ENCODE measurements around the gene ARHGAP45. TPM values are rescaled to one million over a fixed set of nuclear protein-coding genes. Genes with fewer than 3 reads are reported as not detected.

The ARHGAP45 gene
- total RNA-seq, 2 donors from 2014 or later = 13.2 to 23.4 TPM

GRCh38 chr19:1136201-1136600, 69.2 kb downstream of the ARHGAP45 start:
- no peak for TF ChIP-seq POLR2A (IDR thresholded peaks at IDR 0.05)
- TF ChIP-seq CTCF (IDR thresholded peaks at IDR 0.05) = no peak
- H3K27ac ChIP-seq = peak overlapping the region in 1 of 4 donors; percentile 17
- no peaks in the 10 kb centered on the region for H3K36me3 ChIP-seq (replicated peaks in 1 of 2; ENCODE audit: insufficient read depth in 1 of 2, low read depth in 2 of 2)
- no peaks in the 10 kb centered on the region for H3K9me3 ChIP-seq
- ATAC-seq = no peak
- no peak for DNase-seq
- no peaks in the 10 kb centered on the region for H3K27me3 ChIP-seq
- 38 to 68% methylated on average over 4 to 11 of the region's 12 CpGs for WGBS, 2 donors
- no peak overlapping the region for H3K4me3 ChIP-seq
- intact Hi-C loops (cut with DNase I) = no loop called here
- H3K4me1 ChIP-seq = peaks cover 18% of the 10 kb centered on the region

Small RNA genes within 50 kb of the gene (small RNA-seq; reads per million reads assigned to genes)
- gene RNU6-2 = not detected

Other genes starting within 250 kb of the ARHGAP45 start
- not detected for gene PLPPR3, start 245.2 kb upstream of the ARHGAP45 start, total RNA-seq
- under 1 TPM in 1 of 2 donors, not detected in 1; 0.26 TPM for gene AZU1, start 239.3 kb upstream of the ARHGAP45 start, total RNA-seq
- under 1 TPM in 1 of 2 donors, not detected in 1; 0.99 TPM for gene PRTN3, start 226.2 kb upstream of the ARHGAP45 start, total RNA-seq
- not detected for gene ELANE, start 214.9 kb upstream of the ARHGAP45 start, total RNA-seq
- gene CFD, start 207.5 kb upstream of the ARHGAP45 start, total RNA-seq = 100 to 1,000 TPM; 134 to 825 TPM
- 10 to 100 TPM; 35.0 to 49.8 TPM for gene MED16, start 174.0 kb upstream of the ARHGAP45 start, total RNA-seq
- gene RNU6-9, start 173.7 kb upstream of the ARHGAP45 start, total RNA-seq = not detected
- 10 to 100 TPM; 11.2 to 34.0 TPM for gene R3HDM4, start 153.9 kb upstream of the ARHGAP45 start, total RNA-seq
- 1 to 10 TPM in 1 of 2 donors, not detected in 1; 3.3 TPM for gene KISS1R, start 149.8 kb upstream of the ARHGAP45 start, total RNA-seq
- 1 to 10 TPM; 3.1 to 5.9 TPM for gene ARID3A, start 141.1 kb upstream of the ARHGAP45 start, total RNA-seq
- 10 to 100 TPM; 15.3 to 53.1 TPM for gene WDR18, start 82.8 kb upstream of the ARHGAP45 start, total RNA-seq
- under 1 TPM in 1 of 2 donors, not detected in 1; 0.26 TPM for gene GRIN3B, start 66.7 kb upstream of the ARHGAP45 start, total RNA-seq
- 100 to 1,000 TPM; 142 to 306 TPM for gene TMEM259, start 46.0 kb upstream of the ARHGAP45 start, total RNA-seq
- gene RNU6-2, start 45.6 kb upstream of the ARHGAP45 start, total RNA-seq = not detected
- 10 to 100 TPM; 30.7 to 42.5 TPM for gene CNN2, start 40.6 kb upstream of the ARHGAP45 start, total RNA-seq
- gene ABCA7, start 27.1 kb upstream of the ARHGAP45 start, total RNA-seq = 10 to 100 TPM; 33.7 to 87.3 TPM
- 10 to 100 TPM; 24.9 to 78.1 TPM for gene POLR2E, start 28.2 kb downstream of the ARHGAP45 start, total RNA-seq
- gene GPX4, start 36.8 kb downstream of the ARHGAP45 start, total RNA-seq = 100 to 1,000 TPM; 152 to 157 TPM
- gene SBNO2, start 107.1 kb downstream of the ARHGAP45 start, total RNA-seq = 10 to 100 TPM; 14.0 to 30.7 TPM
- 10 to 100 TPM; 49.0 to 68.6 TPM for gene STK11, start 138.6 kb downstream of the ARHGAP45 start, total RNA-seq
- gene CBARP, start 170.8 kb downstream of the ARHGAP45 start, total RNA-seq = under 1 TPM; 0.33 to 0.78 TPM
- gene ATP5F1D, start 174.6 kb downstream of the ARHGAP45 start, total RNA-seq = 100 to 1,000 TPM; 156 to 157 TPM
- gene MIDN, start 181.4 kb downstream of the ARHGAP45 start, total RNA-seq = 10 to 100 TPM; 36.3 to 43.5 TPM
- 100 to 1,000 TPM; 582 to 630 TPM for gene CIRBP, start 202.2 kb downstream of the ARHGAP45 start, total RNA-seq
- gene FAM174C, start 208.4 kb downstream of the ARHGAP45 start, total RNA-seq = 10 to 100 TPM; 48.0 to 63.9 TPM
- not detected for gene EFNA2, start 218.7 kb downstream of the ARHGAP45 start, total RNA-seq

All from body of pancreas (tissue), 4 donors.